Activated T-cell treated with anti-CD3 and anti-CD28 coated beads for 48 hours (primary cell): ENCODE measurements around the gene ZCCHC24.

Source experiments
- DNase-seq: peaks from one replicate; pipeline ENCODE4 v3.0.0-alpha.2; 2020; ENCODE audit warnings: low read depth

ZCCHC24 gene

DNA sequence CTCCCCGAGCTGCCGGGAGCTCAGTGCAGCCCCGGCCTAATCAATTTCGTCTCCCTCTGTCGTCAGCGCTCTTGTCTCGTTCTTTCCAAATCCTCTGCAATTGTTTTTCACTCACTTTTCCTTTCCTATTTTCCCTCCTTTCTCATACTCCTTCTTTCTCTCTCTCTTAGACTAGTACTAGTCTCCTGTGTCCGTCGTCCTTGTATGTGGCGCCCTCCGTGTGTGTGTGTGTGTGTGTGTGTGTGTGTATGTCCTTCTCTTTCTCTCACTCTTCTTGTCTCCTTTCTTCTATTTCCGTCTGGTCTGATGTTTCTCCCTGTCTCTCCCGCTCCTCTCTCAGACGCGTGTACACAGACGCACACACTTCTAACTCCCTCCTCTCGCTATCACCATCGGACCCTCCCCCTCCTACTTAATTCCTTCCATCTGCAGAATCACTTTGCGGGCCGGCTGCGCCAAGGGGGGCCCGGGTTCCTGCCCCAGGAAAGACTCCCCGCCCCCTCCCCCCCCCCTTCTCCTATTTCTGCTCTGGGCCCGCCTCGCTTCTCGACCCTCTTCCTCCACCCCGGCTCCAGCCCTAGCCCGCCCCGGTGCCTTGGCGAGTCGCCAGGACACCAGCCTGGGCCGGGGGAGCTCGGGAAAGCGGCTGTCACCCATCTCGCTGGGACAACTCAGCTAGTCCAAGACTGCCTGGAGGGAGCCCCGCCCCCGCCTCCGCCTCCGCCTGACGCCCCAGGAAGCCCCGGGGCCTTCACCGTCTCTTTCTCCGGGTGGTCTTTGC, 743 bp upstream of the ZCCHC24 start:
- no peak for DNase-seq

DNA sequence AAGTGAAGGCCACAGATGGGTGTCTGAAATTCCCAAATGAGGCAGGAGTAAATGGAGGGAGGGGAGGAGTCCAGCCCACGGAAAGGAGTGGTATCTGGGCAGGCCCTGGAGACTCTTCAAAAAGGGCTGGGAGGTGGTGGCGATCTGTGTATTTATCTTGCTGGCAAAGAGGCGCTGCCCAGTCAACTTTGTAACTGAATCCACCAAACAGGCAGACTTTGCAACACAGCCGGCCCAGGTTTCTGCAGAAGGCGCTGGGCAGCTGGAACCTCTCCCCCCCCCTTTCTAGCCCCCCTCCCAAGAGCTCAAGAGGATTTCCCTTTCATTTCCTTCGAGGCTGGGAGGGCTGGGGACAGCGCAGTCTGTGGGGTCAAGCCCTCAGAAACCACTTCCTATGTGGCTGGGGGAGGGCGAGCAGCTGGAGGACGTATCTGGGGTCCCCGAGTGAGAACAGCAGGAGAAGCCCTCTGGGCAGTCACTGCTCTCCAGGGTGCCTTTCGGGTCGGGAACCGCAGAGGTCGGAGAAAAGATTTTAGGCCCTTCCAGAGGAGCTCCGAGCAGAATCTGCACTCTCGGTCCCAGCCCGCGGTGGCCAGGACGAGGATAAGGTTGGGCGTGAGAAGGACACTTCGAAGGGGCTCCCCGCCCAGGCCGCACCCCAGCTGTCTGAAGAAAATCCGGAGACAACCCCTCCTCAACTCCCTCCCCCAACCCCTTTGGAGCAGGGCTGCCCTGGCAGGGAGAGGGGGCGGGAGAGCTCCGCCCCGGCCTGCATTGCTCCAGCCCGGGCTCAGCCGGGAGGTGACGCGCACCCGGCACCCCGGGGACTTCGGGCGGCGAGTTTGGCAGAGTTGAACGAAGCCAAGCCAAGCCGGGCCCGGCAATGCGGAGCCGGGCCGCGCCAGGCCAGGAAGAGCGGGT, 965 bp downstream of the ZCCHC24 start:
- DNase-seq: peak; percentile 46

DNA sequence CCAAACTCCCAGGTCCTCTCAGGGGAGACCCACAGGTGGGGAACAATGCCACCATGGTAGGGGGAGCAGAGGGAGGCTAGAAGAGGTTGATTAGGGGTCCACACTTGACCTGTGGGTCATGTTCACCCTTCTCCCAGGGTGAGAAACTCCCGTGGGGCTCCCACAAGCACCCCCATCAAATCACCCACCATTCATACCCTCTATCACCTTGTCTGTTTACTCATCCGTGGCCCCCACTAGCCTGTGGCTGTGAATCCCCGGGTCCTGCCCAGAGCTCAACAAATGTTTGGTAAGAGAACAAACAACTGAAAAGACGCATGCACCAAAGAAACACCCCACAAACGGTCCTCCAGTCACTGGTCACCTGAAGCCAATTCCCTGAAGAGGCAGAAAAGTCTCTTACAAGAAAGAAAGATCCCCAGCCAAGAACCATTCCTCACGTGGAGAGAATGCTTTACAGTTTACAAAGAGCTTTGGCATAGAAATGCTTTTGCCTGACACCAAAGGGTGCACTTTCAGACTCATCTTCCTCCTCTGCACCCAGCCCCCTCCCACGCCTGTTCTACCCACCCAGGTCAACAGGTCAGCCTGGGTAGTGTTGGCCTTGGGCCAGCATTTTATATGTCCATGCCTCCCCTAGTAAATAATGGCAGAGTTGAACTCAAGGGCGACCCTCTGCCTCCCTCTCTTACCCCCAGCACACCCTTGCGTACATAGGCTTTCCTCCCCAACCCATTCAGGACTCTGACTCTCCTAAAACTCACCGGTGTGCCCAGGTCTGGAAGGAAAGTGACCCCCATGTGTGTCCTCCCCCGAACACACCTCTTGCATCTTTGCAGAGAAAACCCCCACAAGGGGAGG, 1.9 kb downstream of the ZCCHC24 start:
- DNase-seq: no peak

DNA sequence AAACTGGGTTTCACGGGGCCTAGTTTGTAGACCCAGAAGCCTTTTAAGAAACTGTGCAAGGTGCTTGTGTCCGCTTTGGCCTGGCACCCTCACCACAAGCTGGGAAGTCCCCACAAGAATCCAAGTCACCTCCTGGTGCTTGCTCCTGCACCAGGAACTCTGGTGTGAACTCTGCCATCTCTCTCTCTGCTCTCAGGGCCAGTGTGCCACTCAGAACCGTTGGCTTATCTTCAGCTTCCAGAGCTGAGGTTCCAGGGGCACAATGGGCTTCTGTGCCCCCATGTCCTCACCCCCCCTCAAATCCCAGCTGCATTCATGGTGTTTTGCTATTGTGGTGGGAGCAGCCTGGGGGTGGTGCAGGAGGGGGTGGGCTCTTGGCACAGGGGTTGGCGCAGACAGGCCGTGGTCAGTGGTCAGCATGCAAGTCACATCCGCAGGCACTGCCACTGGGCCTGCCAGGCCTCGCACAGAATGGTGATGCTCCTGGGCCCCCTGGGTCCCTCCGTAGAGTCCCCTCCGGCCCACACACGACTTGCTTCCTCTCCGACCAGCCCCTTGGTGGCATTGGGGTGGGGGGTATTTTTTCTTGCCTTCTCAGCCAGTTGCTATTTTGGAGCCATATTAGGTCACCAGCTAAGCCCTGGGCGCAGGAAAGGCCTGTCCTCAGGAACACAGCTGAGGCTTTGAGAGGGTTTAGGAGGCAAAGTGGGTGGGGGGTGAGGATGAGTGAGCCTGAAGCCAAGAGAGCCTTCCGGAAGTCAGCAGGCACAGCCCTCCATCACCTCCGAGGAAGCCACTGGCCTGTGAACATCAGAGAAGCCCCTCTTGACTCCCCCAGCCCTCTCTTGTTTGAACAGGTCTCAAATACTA, 3.0 kb downstream of the ZCCHC24 start:
- no peak for DNase-seq

- DNase-seq: no peak
Measured at GRCh38 chr10:79441433-79441832, 4.0 kb downstream of the ZCCHC24 start.

DNA sequence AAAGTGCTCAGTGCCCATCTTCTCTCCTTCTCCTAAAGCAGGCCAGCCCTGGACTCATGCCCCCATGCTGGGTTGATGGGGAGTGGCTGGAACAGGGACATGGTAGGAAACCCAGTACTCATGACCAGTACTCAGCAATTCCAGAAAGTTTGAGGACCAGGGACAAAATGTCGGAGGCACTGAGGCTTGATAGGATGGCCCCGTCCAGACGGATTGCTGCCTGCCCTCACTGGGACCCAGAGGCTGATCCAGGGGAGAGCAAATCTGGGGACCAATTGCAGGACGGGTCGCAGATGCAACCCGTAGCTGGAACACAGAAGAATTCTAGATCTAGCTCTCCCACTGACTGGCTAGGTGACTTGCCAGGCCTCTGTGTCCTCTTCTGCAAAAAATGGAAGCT, 5.1 kb downstream of the ZCCHC24 start:
- no peak for DNase-seq

GRCh38 chr10:79438699-79439085, 6.7 kb downstream of the ZCCHC24 start:
- no peak for DNase-seq

GRCh38 chr10:79438021-79438698, 7.3 kb downstream of the ZCCHC24 start:
- no peak for DNase-seq

DNA sequence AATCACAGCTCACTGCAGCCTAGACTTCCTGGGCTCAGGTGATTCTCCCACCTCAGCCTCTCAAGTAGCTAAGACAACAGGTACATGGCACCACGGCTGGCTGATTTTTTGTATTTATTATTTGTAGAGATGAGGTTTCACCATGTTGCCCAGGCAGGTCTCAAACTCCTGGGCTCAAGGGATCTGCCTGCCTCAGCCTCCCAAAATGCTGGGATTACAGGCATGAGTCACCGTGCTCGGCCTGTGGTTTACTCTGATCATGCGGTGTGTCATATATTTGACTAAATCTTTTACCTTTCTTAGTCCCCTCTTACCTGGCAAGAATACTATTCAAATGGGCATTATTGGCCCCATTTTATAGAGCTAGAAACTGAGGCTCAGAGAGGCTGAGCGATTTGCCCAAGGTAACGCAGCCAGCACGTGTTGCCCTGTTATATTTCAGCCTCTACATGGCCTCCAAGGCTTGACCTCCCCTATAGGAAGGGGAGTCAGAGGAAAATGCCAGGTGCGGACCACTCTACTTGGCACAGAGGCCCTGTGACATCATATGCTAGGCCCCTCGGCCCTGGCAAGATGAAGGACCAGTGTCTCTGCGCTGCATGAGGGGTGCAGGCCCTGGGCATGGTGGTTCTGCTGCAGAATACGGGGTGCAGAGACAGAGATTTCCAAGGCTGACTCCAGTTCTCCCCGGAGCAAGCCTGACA, 8.2 kb downstream of the ZCCHC24 start:
- no peak for DNase-seq

- no peak for DNase-seq
Measured at GRCh38 chr10:79436850-79437103, 8.6 kb downstream of the ZCCHC24 start.

GRCh38 chr10:79436066-79436849, 9.2 kb downstream of the ZCCHC24 start:
- DNase-seq: no peak

- DNase-seq: no peak
Measured at GRCh38 chr10:79435271-79436065, 10.0 kb downstream of the ZCCHC24 start.

GRCh38 chr10:79434821-79435251, 10.6 kb downstream of the ZCCHC24 start:
- no peak for DNase-seq

DNA sequence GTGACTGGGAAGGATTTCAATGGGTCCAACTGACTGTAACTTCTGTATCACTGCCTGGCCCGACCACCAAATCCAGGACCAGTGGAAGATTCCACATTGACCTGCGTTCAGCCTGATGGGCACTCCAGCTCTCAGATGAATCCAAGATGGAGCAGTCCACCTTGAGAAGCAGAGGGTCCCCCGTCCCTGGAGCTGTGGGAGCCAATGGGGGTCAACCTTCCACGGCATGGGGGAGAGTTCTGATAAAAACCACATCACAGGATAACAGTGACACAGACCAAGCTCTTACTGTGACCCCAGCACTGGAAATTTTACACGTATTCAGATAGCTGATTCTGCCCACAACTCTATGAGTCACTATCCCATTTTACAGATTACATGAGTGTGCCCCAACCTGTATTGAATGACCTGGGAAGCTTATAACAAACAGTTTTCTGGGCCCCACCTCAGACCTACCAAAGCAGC, 11.2 kb downstream of the ZCCHC24 start:
- DNase-seq: no peak

DNA sequence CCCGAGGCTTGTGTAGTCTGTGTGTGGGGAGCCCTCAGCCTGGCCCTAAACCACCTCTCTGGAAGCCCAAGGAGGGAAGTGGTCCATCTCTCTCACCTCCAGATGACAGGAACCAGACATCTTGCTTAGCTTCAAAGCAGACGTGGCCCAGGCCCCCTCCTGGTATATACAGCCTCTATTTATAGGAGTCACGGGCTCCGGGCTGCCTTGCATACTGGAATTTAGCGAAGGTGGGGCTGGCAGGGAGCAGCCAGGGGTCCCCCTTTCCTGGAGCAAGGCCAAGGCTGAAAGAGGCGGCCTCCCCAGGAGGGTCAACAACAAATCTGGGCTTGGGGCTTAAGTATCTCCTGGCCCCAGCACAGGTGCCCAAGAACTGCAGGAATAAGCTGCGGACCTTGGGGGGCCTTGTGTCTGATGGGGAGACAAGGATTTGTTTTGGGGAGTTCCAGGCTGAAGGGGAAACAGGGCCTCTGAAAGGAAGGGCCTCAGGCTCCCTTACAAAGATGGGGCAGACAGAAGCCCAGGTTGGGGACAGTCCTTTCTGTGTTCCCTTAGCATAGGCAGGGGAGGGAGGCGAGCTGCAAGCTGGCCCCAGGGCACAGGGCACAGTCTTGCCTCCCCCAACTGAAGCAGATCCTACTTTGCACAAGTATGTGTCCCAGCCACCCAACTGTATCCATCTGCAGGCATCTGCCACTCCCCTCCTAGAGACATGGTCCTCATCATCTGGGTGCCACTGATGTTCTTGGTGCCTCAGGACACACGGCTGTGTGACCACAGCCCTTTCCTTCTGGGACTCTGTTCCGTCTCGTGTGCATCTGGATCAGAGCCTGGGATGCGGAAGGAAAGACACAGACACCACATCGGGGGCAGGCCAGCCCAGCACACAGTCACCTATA, 11.9 kb downstream of the ZCCHC24 start:
- no peak for DNase-seq

- no peak for DNase-seq
Measured at GRCh38 chr10:79431891-79432831, 13.3 kb downstream of the ZCCHC24 start.
